ENCODE results near the gene ZBTB44. TPM values are rescaled to one million over a fixed set of nuclear protein-coding genes. Genes with fewer than 3 reads are reported as not detected.

The ZBTB44 gene
- total RNA-seq, 1 experiment from 2014 or later, result 32.5 TPM

- H4K20me1 ChIP-seq (ENCODE audit: insufficient read depth), result no peaks in the 10 kb centered on the region
- no peak overlapping the region for H2AFZ ChIP-seq (ENCODE audit: low read depth, low read length, poor library complexity, severe bottlenecking)
- CTCF ChIA-PET, result no interaction called here
- H3K36me3 ChIP-seq (ENCODE audit: control insufficient read depth in 1 of 2, insufficient read depth in 2 of 2, low read length in 2 of 2), result peaks cover 27 to 30% of the 10 kb centered on the region in 2 experiments; a peak in 3 of 4 replicates
- DNase-seq (ENCODE audit: low read depth, low spot score), result no peak
- no peak overlapping the region for H3K27ac ChIP-seq (ENCODE audit: low read depth, low read length)
- TF ChIP-seq CEBPB (IDR thresholded peaks at IDR 0.05; ENCODE audit: low read depth), result no peak
- no peak for TF ChIP-seq SP1 (IDR thresholded peaks at IDR 0.05; ENCODE audit: low read depth)
- no peak for TF ChIP-seq RAD21 (IDR thresholded peaks at IDR 0.05; ENCODE audit: low read depth)
- no peak for TF ChIP-seq ZFX (IDR thresholded peaks at IDR 0.05)
- TF ChIP-seq EZH2 (IDR thresholded peaks at IDR 0.05), result no peak
- TF ChIP-seq TCF7L2 (IDR thresholded peaks at IDR 0.05; ENCODE audit: borderline replicate concordance, extremely low read depth, insufficient read depth, insufficient read length), result no peak
- no peak for TF ChIP-seq REST (IDR thresholded peaks at IDR 0.05; ENCODE audit: low read depth)
- TF ChIP-seq JUND (IDR thresholded peaks at IDR 0.05), result no peak
- TF ChIP-seq SRF (IDR thresholded peaks at IDR 0.05; ENCODE audit: low read depth), result no peak
- no peak for TF ChIP-seq YY1 (IDR thresholded peaks at IDR 0.05; ENCODE audit: extremely low read depth, insufficient replicate concordance, low read depth, low read length)
- no peak for TF ChIP-seq POLR2A (IDR thresholded peaks at IDR 0.05; ENCODE audit: borderline replicate concordance, extremely low read depth, insufficient read depth, insufficient read length)
- no peak for TF ChIP-seq CTCF (IDR thresholded peaks at IDR 0.05 in 2 of 3, conservative IDR thresholded peaks at IDR 0.05 in 1 of 3; ENCODE audit: borderline replicate concordance in 1 of 3, insufficient read depth in 1 of 3, low read depth in 2 of 3, low read length in 2 of 3)
- TF ChIP-seq ELF1 (IDR thresholded peaks at IDR 0.05; ENCODE audit: borderline replicate concordance, low read depth), result no peak
- TF ChIP-seq ZNF274 (IDR thresholded peaks at IDR 0.05; ENCODE audit: low read depth, low read length), result no peak
- no peak for TF ChIP-seq EGR1 (IDR thresholded peaks at IDR 0.05; ENCODE audit: low read depth)
- no peak for TF ChIP-seq POLR2AphosphoS5 (IDR thresholded peaks at IDR 0.05; ENCODE audit: low read depth, low read length)
- no peak for TF ChIP-seq CBX3 (IDR thresholded peaks at IDR 0.05; ENCODE audit: low read depth)
- no peak for ATAC-seq
- POLR2A ChIA-PET, result no interaction called here
- RAD21 ChIA-PET (ENCODE audit: low non-redundant PET in 1 of 2, low total read pairs in 2 of 2, uncharacterized antibody in 2 of 2, unreplicated experiment in 2 of 2), result no interaction called here
- no peak overlapping the region for H3K4me2 ChIP-seq (ENCODE audit: low read length)
- no peaks in the 10 kb centered on the region for H3K27me3 ChIP-seq (ENCODE audit: insufficient read depth, low read length)
- H3K9me3 ChIP-seq (ENCODE audit: control insufficient read depth in 1 of 2, insufficient read depth in 1 of 2, low read depth in 1 of 2, low read length in 2 of 2), result no peaks in the 10 kb centered on the region
- H3K79me2 ChIP-seq (ENCODE audit: insufficient read depth, low read length), result no peaks in the 10 kb centered on the region
- no peaks in the 10 kb centered on the region for H3K9me2 ChIP-seq (ENCODE audit: insufficient read depth)
- no peak overlapping the region for H3K4me3 ChIP-seq (replicated peaks in 1 of 2; ENCODE audit: low read depth in 1 of 2, low read length in 2 of 2)
- H3K4me1 ChIP-seq (ENCODE audit: control insufficient read depth in 1 of 2, insufficient read depth in 2 of 2, low read length in 2 of 2), result no peaks in the 10 kb centered on the region
- intact Hi-C loops (cut with micrococcal nuclease), result no loop called here
- no peak overlapping the region for H3K9ac ChIP-seq (ENCODE audit: low read length)
- no TSS peak for BruUV-seq (replicated peaks)
Measured at GRCh38 chr11:130202009-130202817, 112.5 kb downstream of the ZBTB44 start.
